Colon (tissue), 2 donors: ENCODE measurements around the gene AMFR.
"Not testable (repeated sequence)": the region's sequence is repeated elsewhere in the genome, so short reads cannot be mapped to it uniquely, and the experiment has no call there.

Experiments used
- FAIRE-seq: peaks from 2 replicates; lab custom pipeline; 2012; peaks lifted over from hg19 to GRCh38; lab: Jason Lieb, UNC
- donor health status: control.
- donor health status: control.

Gene AMFR

DNA sequence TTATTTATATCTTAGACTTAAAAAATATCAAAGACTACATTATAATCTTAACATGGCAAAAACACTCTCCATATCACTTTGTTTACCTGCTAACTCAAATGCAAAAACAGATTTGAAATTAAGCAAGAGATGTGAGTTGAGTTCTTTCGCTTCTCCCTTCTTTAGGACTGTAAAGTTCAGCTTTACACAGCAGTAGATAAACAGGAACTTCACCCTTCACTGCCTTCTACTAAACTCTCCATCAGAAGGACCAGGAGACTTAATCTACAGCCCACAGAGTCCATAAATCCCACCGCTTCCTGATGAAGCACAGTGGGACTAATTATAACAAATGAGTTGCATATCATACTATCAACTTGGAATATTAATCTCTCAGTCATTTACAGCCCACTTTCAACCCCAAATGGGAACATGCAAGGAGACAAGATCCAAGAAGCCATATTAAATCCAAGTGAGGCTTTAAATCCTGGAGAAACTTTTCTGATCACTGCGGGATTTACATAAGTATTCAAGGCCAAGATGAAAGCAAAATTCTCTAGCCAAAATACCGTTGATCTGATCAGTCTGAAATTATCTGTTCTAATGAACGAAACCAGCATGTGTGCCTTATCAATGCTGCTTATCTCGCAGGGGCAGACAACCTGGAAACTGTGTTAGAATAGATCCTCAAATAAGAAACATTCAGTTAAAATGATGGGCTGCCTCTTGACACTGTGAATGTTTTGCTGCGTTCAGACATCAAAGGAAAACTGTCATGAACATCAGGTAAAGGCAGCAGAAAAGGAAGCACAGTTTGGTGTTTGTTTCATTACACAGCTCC, 1.6 kb downstream of the AMFR start:
- no peak for FAIRE-seq

DNA sequence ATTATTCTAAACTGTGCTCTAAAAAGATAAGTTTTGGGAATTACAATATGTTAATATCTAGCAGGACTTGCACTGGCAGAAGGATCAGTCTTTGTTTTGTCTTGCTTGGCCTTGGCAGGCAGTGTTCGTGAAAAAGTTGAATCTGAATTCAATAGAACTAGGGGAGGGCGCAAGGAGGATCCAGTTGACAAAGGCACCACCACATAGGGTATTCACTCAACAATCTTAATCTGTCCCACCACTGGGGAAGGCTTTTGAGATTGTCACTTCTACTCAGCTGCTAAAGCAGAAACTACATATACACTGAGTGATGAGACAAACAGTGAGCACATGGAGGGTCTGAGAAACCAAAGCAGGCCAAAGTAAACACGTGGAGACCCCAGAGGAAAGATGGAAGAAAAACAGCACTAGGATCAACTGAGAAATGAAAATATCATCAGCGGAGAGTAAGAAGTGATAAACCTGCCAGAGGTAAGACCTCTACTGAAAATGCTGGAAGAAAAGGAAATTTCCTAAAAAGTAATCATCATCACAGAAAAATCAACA, 2.4 kb downstream of the AMFR start:
- FAIRE-seq = no peak

DNA sequence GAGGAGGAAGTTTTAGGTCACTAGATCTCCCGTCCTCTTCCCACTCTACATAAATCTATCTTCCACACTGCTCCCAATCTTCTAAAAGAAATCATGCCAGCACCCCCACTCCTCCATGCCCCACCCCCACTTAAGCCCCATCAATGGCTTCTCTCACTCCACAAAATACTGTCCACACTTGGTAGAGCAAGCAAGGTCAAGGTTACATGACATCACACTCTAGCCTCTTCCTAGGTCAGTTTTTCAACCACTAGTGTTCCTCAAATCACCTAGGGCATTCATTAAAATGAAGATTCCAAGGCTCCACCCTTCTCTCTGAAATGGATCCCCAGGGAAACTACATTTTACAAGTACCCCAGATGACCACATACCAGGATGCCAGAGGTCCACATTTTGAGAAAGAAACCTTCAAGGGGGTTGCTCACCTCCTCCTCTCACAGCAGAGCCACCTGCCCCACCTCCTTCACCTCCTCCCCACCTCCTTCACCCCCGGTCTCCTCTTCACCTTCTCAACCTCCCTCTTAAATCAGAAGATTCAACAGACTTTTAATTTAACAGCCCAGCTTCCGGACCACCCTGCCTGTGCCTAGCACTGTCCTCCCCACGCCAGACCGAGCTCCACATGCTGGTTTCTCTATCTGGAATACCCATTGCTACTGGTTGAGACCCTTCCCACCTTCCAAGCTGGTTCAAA, 3.2 kb downstream of the AMFR start:
- FAIRE-seq = no peak

DNA sequence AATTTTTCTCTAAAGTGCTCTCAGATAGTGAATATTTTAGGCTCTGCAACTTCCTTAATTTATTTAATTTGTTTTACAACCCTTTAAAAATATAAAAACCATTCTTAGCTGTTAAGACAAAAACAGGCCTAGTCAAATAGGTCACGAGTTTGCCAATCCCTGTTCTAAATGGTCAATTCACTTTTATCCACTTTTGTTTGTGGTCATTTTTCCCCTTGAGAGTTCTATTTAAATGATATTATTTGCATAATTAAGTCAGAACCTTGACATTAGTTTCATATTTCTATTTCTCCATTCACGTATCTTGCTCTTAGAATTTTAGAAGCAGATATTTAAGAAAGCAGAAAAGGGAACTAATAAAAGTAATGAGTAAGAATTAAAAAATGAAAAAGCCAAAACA, 4.0 kb downstream of the AMFR start:
- no peak for FAIRE-seq

DNA sequence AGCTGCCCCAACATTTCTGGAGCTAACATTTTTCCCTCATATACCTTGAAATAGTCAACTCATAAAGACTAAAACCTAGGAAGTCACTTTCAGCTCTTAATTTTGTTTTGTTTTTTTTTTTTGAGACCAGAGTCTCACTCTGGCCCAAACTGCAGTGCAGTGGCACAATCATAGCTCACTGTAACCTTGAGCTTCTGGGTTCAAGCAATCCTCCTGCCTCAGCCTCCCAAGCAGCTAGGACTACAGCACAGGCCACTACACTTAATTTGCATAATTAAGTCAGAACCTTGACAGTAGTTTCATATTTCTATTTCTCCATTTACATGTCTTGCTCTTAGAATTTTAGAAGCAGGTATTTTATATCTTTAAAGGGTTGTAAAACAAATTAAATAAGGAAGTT, 4.7 kb downstream of the AMFR start:
- FAIRE-seq = no peak

DNA sequence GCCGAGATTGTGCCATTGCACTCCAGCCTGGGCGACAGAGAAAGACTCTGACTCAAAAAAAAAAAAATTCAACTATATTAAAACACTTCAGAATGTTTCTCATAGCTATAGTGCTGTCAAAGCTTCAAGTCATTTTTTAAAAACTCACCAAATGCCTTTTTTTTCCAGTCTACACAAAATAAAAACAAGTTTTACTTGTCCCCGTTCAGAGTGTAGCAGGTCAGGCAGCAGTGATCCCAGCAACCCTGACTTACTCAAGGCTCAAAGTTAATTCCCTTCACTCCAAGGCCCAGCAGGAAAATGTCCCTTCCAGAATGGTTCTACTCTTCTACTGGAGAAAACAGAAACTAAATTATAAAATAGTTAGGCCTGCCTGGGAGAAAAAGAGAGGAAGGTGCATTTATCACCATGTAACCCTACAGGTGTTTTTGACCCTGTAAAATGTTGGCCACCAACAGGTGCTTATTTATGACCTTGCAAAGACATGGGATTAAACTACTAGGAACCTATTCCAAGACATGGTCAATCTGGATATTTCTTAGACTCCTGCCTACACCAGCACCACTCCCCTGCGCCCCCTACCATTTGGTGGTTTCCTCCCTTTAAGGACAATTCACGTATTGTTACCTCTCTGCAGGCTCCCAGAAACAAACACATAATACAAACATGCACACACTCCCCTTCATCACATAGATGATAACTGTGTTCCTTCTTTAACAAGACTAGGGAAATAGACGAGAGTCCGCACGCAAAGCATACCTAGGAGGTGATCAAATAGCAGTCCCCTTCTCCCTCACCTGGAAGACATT, 5.4 kb downstream of the AMFR start:
- FAIRE-seq = no peak

DNA sequence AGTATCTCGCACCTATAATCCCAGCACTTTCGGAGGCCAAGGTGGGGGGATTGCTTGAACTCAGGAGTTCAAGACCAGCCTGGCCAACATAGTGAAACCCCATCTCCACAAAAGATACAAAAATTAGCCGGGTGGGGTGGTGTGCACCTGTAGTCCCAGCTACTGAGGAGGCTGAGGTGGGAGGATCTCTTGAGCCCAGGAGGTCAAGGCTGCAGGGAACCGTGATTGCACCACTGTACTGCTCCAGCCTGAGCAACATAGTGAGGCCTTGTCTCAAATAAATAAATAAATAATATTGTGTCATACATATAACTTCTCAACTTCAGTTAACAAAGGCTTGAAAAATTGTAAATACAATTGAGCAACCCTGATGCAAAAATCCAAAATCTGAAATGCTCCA, 8.2 kb downstream of the AMFR start:
- FAIRE-seq = no peak

DNA sequence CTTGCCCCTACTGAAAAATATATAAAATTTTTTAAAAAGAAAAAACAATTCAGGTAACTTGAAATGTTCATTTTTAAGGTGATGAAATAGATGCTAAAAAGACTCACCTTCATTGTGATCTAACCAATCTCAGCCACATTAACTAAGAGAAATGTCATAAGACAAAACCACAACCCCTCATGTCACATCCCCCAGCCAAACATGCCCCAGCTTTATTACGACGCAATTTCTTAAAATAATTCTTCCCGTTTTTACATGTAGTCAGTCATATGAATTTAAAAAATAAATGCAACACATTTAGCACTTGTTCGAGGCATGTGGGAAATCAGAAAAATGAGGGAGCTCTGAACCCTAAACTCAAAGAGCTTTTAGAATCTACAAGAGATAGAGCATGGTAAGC, 9.5 kb downstream of the AMFR start:
- no peak for FAIRE-seq

DNA sequence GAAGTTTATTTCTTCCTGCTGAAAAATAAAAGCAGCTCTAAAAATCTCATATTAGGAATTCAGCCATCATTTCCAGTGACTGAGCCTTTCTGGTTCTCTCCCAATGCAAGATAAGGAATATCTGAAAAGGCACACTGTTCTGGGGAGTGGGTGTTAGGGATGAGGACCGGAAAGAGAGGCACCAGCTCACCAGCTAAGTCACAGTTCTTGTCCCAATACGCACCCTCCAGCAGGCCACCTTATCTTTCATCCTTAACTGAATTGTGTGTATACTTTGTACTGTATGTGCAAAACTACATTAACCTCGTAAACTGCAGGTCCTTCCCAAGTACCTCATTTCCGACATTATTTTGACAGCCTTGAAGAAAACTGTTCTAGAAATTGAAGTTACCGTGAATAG, 11.0 kb downstream of the AMFR start:
- FAIRE-seq = no peak

DNA sequence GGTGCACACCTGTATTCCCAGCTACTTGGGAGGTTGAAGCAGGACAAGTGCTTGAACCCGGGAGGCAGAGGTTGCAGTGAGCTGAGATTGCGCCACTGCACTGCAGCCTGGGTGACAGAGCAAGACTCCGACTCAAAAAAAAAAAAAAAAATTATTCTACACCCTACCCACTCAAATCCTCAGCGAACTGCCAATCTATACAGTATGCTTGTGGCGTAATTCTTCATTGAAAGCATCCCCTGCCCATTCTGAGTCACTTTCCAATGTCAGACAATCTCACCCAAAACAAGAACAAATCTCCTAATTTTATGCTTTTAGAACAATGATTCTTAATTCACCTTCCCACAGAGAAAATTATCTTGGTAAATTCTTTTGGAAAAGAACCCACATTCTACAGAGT, 12.0 kb downstream of the AMFR start:
- no peak for FAIRE-seq

DNA sequence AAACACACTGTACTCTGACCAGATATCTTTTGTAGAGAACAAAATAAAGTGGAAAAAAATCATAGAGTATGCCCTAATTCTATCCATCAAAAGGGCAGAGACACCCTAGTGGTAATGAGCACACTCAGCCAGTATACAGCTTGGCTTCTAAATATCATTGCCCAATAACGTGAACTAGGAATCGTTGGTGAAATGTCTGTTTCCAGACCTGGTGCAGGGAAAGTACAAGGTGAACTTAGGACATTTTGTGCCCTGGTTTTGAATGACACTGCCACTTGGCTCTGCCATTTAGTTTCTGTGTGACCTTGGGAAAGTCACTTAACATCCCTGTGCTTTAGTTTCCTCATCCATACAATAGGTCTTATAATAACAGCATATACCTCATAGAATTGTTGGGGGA, 13.7 kb downstream of the AMFR start:
- no peak for FAIRE-seq

DNA sequence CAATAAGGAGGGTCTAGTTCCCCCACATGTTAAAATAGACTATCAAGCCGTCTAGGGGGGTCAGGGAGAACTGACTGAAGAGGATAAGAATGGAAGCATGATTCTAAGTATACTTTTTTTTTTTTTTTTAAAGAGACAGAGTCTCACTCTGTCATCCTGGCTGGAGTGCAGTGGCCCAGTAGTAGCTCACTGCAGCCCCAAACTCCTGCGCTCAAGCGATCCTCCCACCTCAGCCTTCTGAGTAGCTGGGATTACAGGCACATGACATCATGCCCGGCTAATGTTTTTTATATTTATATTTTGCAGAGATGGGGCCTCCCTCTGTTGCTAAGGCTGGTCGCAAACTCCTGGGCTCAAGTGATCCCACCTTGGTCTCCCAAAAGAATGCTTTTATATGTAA, 14.2 kb downstream of the AMFR start:
- no peak for FAIRE-seq

DNA sequence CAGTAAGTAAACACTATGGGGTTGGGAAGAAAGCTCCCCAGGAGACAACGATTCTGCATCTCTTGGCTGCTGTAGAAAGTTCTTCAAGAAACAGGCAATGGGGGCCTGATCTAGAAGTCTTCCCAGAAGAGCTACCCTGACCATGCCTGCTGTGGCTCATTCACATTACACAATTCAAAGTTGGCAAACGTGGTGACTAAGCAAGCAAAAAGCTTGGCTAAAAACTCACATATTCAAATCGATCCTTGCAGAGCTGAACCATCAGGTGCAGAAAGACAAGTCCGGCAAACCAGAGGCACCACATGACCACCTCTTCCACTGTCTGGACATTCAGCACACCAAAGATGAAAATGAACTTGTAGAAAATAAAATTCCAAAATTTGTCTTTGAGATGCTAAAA, 16.1 kb downstream of the AMFR start:
- no peak for FAIRE-seq

DNA sequence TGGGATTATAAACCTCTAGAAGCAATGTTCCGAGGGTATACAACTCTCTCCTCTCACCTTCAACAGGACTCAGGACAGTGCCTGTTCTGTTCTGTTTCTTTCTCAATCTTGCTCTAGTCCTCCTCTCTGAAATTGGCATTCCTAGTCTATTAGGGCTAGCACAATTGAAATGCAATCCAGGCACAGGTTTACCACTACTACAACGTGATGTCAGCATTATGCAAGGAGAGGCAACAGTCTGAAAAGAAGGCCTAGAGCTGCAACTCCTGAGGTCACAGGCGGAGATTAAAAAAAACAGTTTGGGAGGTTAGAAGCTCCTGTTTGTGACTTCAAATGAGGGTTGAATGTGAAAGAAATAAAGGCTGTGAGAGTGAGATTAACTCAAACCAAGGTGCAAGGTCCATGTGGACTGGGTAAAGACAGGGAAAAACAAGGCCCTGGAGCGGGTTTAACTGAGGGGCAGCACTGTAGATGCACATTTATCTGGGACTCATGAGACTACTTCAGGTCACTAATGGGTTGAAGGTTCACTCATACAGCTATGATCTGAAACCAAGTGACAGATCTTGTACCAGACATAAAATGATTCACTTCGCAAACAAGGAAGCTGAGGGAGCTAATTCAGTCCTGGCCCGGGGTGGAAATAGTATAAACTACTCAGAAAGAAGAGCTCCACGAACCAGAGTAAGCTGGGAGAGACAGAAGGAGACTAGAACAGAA, 16.8 kb downstream of the AMFR start:
- FAIRE-seq = no peak

DNA sequence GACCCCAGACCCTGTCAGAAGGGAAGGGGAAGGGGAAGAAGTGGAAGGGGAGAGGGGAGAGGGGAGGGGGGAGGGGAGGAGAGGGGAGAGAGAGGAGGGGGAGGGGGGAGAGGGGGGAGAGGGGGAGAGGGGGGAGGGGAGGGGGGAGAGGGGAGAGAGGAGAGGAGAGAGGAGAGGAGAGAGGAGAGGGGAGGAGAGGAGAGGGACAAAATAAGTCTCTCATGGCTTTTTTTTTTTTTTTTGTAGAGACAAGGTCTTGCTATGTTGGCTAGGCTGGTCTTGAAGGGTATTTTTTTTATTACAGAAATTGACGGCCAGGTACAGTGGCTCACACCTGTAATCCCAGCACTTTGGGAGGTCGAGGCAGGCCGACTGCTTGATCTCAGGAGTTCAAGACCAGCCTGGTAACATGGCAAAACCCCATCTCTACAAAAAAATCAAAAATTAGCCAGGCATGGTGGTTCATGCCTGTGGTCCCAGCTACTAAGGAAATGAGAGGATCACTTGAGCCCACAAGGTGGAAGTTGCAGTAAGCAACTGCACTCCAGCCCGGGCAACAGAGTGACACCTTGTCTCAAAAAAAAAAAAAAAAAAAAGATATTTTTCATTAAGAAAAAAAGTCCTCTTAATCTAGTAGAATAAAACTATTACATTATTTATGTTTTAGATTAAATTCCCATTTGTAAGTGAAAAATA, 19.2 kb downstream of the AMFR start:
- no peak for FAIRE-seq

DNA sequence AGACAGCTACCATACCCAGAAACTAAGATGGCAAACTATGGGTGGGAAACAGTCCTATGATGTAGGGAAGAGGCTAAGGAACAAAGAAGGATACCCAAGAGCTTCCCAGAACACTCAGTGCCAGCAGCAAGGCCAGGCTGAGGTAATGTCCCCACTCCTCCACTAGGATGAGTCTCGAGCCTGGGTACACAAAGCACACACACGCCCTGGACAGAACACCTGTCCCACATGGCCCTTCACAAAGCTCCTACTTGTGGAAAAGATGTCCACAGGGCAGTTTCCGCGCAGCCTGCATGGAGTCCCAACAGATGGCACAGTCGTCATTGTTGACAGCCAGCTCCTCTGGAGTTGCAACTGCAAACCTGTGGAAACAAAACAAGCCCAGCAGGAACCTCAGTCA, 23.9 kb downstream of the AMFR start:
- FAIRE-seq = no peak

DNA sequence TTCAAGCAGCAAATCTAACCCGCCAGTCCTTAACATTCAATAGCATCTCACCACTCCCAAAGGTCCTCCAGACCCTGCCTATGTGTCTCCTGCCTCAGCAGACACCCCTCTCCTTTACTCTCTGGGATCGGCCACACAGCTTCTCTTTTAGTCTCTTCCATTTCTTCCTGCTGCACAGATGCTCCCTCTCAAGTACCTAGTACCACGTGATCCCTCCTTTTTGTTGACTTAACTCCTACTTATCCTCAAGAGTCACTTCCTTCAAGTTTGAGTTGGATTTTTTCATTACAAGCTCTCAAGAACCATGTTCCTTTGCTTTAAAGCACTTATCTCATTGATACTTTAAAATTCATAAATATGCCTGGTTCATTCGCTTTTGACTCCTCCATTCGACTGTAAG, 24.9 kb downstream of the AMFR start:
- FAIRE-seq = no peak

DNA sequence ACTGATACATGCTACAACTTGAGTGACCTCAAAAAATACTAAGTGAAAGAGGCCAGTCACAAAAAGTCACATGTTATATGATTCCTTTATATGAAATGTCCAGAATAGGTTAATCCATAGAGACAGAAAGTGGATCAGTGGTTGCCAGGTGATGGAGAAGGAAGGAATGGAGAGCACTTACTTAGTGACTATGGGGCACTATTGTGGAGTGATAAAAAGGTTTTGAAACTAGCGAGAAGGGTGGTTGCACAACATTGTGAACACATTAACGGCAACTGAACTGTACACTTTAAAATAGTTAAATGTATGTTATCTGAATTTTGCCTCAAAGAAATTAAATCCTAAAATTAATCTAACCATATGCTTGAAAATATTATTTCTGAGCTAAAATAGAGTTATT, 25.9 kb downstream of the AMFR start:
- FAIRE-seq = no peak

DNA sequence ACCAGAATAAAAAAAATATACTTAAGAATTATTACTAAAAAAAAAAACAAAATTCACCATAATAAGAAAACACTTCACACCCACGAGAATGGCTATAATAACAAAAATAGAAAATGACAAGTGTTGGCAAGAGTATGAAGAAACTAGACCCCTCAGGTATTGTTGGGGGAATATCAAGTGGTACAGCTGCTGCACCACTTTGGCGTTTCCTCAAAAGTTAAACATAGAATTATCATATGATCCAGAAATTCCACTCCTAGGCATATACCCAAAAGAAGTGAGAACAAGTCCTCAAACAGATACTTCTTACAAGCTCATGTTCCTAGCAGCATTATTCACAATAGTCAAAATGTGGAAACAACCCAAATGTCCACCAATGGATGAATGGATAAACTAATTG, 26.3 kb downstream of the AMFR start:
- no peak for FAIRE-seq

DNA sequence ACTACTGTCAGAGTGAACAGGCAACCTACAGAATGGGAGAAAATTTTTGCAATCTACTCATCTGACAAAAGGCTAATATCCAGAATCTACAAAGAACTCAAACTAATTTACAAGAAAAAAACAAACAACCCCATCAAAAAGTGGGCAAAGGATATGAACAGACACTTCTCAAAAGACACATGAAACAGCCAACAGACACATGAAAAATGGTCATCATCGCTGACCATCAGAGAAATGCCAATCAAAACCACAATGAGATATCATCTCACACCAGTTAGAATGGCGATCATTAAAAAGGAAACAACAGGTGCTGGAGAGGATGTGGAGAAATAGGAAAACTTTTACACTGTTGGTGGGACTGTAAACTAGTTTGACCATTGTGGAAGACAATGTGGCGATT, 28.6 kb downstream of the AMFR start:
- FAIRE-seq = not testable (repeated sequence)

DNA sequence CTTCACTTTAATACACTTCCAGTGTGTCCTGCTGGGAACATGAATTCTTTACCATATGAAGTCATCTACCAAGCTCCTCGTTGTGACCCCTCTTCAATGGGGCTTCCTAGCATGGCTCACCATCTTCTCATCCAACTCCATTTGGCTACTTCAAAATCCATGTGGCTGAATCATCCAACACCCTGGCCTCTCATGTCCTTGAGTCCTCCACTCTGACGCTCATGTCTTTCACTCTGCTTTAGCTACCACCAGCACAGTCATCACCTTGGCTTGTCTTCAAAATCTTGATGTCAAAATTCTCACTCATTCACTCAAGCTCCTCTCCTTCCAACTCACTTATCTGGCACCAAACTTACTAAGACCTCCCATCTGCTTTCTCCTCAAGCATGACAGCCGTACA, 35.8 kb downstream of the AMFR start:
- no peak for FAIRE-seq

DNA sequence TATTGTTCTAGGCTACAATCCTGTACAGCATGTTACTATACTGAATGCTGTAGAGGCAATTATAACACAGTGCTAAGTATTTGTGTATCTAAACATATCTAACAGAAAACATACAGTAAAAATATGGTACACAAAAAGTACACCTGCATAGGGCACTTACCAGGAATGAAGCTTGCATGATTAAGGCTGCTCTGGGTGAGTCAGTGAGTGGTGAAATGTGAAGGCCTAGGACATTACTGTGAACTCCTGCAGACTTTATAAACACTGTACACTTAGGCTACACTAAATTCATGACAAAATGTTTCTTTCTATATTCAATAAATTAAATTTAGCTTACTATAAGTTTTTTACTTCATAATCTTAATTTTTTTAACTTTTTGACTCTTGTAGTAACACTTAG, 37.1 kb downstream of the AMFR start:
- no peak for FAIRE-seq
